NCI-H2029 (cell line): Measurements from ENCODE around the gene ZNF831.

Source experiments
- DNase-seq: peaks from one replicate; lab custom pipeline; 2025; lab: John Stamatoyannopoulos, UW

Gene ZNF831

DNA sequence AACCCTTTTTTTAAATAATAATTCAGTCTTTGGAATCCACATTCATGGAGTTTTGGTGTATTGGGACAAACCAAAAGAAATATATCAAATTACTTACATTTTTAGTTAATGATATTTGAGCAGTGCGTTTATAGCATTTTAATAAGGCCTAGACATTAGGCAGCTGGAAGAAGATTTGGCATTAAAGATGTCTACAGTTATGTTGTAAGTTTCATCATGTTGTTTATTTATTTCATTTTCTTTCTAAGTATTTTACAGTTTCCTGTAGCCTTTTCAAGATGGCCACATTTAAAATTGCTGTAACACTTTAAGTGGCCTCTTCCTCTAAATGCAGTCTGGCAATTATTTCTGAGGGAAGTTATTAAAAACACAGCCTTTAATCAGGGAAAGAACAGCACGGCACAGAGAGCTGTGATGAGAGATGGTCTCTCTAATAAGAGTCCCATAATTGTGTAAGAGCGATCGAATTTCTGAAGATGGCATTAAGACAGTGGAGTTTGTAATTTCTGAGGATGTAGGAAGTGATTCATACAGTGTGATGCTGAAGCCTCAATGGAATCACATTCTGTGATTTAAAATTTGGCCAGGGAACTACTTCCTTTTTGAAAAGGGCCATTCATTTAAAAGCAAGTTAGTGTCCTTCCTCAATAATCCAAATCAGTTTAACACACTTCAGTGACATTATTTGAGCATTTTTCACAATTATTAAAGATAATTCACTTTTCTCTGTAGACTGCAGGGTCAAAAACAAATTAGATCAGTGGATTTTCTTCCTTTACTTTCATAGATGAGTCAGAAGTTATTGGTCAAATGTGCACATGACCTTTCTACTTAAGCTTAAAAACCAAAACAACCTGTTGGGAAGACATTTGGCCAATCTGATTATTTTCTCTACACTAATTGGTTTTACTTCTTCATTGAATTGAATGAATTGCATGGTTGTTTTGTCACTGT, 84.4 kb downstream of the ZNF831 start:
- no peak for DNase-seq

DNA sequence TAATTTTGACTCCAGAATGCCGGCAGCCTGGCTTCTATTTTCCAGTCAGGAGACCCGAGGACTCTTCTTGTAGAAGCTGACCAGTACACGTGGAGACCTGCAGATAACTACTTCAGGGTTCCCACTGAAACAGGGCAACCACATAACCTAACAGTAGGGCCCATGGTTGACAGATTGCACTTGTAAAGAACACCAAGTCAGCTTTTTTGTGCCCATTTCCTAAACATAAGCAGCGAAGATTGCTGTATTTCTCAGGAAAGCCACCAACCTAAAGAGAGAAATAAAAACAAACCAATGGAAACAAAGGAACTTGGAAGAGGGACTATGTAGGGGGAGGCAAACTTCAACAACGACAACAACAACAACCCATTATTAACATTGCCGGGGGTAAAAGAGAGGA, 86.7 kb downstream of the ZNF831 start:
- DNase-seq: no peak

DNA sequence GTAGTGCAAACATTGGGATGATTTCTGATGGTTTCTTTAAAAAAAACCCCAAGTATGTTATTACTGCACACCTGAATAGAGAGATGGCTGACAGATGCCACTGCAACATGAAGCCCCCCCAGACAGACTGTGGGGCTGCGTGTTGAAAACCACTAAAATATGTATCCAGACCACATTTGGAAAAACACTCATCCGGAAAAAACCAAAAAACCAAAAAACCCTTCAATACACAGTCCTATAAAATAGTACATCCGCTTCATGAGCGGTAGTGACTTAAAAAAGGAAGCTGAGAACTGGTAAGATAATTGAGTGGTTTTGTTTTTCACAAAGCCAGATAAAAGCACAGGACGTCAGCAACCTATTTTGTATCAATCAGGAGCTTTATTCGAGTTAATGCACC, 89.7 kb downstream of the ZNF831 start:
- DNase-seq: no peak

- no peak for DNase-seq
Measured at GRCh38 chr20:59253779-59254319, 90.2 kb downstream of the ZNF831 start.

DNA sequence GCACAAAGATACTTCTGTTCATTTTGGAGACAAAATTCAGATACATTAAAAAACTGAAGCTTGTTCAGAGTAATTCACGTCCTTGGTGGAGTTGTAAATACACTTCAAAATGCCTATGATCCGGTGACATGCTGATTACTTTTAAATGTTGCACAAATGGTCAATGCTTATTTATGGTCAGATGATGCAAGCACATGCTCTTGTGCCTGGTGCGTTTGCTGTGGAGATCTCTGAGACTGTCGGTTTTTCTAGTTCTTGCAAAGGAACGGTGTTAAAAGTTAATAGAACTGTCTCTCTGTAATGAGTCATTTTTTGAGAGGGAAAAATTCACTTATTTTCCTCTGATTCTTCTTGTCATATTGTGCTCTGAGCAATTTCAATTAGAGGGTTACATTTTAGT, 91.6 kb downstream of the ZNF831 start:
- no peak for DNase-seq

GRCh38 chr20:59258221-59258621, 94.6 kb downstream of the ZNF831 start:
- no peak for DNase-seq

DNA sequence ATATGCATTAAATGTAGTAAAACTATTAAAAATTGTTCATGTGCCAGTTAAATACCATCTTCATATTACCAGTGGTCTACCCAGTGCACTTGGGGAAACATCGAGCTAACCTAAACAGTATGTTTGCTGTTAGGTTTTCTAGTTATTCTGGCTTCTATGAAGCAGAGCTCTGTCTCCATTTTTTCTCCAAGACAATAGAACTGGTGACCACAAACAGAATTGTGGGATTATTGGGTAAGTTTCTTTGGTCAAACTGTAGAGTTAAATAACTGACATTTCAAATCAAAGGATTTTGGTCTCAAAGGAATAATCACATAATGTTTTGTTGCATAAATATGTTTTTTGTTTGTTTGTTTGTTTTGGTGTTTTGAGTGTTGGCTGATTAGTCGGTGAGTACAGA, 96.3 kb downstream of the ZNF831 start:
- no peak for DNase-seq

- DNase-seq: no peak
Measured at GRCh38 chr20:59265298-59265697, 101.7 kb downstream of the ZNF831 start.

- no peak for DNase-seq
Measured at GRCh38 chr20:59268870-59269269, 105.2 kb downstream of the ZNF831 start.

DNA sequence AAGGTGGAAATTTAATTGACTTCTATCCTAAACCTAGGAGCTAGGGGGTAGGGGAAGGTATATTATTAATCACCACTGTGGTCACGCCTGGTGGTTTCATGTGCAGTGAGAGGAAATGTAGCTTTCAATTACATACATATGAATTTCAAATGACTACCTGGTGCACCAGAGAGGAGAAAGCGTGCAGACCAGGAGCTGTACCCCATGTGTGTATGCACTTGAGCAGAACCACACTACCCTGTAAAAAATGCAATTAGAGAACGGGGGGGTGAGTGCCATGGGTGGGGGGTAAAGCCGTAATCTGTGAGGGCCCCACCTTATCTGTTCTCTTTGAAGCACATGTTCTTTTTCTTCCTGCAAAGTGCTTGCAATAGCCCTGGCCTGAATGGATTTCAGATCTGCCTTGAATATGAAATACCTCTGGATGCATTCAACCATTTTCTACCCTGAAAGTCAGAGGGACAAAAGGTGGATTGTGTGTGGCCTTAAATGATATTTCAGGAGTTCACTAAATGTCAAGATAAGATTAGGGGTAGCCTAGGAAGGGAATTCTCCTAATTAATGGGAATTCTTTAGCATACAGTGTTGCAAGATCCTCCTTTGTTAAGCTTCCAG, 105.9 kb downstream of the ZNF831 start:
- no peak for DNase-seq

DNA sequence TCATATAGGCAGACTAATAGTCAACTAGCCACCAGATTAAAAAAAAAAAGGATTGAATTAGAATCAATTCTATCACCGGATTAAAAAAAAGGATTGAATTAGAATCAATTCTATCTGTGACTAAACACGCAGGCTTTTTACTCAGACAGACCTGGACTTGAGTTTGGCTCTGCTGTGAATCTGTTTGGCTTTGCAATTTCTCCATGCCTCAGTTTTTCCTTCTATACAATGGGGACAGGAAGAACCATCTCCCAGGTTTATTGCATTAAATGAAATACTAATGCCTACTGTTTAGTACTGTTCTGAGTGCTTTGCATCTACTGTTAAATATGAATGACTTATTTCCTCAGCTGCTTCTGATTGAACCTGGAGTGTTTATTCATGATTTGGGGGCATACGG, 106.8 kb downstream of the ZNF831 start:
- no peak for DNase-seq

- DNase-seq: no peak
Measured at GRCh38 chr20:59273739-59274357, 110.2 kb downstream of the ZNF831 start.

DNA sequence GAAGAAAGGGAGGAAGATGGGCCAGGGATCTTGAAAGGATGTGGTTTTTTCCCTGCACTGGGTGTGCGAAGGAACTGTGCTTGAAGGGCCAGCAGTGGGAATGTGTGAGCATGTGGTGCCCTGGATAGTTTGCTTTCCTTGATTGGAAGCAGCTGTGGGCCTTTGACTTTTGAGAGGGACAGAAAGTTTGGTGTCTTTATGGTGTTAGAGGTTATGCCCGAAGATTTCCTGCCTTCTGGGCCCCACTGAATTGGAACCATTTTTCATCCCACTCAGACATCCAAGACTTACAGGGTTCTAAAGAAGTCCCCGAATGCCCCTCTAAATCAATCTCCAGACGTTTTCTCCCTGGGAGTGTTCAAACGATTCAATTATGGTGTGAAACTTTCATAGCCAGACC, 113.3 kb downstream of the ZNF831 start:
- no peak for DNase-seq

DNA sequence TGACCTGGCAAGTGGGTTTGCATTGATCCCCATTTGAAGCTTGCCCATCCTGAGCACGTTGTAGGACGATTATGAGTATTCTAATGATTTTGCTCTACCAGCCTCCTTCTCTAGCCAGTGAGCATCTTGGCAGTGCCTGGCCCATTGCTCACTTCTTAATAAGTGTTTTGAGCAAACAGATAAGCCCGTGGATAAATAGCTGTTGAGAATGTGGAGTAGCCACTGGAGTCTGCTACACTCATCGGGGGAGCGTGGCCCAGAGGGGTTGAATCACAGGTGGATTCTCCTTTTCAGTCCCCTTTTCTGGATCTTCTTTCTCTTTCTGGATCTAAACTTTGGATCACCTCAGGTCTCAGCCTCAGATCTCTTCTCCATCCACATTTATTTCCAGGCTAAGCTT, 120.8 kb downstream of the ZNF831 start:
- no peak for DNase-seq

DNA sequence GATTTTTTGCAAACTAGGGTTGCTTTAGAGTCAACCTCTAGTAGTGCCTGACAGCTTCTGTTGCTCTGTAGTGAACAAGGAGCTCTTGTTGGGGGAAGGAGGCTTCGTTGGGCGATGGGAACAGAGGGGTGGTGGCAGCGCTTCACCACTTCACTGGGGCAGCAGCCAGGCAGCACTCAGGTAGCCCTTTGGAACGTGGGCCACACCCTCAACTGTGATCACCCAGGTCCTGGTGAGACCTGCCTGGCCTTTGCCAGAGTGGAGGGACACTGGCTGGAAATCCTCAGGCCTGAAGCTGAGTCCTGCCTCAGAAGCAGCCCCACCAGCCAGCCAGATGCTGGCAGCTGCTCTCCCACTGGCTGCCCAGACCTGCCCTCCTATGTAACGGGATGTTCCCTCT, 126.4 kb downstream of the ZNF831 start:
- no peak for DNase-seq

GRCh38 chr20:59291740-59292383, 128.2 kb downstream of the ZNF831 start:
- no peak for DNase-seq

- DNase-seq: no peak
Measured at GRCh38 chr20:59295531-59295930, 131.9 kb downstream of the ZNF831 start.

DNA sequence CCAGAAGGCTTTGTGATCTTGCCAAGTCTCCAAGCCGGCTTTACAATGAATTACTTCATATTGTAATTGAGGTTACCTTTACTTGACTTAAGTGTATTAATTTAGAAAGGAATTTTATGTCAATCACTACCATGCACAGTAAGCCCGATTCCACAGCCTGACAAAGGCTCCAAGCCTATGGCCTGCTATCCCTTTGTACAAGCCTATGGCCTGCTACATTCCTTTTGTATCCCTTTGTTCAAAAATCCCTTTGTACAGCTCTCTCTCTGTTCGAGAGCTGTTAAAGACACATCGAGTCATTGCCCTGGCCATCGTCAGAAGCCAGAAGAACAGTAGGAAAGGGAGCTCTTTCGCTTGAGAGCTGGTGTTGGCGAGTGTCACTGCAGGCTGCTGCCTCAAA, 134.1 kb downstream of the ZNF831 start:
- DNase-seq: no peak

DNA sequence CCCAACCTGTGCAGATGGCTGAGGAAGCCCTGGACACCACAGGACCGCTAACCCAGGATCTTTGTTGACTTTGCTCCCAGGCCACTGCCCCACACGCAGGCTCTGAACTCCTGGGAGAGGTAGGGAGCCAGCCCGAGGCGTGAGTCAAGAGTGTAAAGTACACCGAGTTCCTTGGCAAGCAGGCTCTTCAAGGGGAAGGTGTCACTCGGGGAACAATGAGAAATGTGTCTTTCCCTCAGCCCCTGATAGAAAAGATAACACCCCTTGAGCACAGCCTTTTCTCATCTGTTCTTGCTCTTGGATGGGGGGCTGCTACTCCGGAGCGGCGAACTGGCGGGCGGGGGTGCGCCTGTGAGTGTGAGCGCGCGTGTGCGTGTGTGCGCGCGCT, 136.3 kb downstream of the ZNF831 start:
- no peak for DNase-seq

DNA sequence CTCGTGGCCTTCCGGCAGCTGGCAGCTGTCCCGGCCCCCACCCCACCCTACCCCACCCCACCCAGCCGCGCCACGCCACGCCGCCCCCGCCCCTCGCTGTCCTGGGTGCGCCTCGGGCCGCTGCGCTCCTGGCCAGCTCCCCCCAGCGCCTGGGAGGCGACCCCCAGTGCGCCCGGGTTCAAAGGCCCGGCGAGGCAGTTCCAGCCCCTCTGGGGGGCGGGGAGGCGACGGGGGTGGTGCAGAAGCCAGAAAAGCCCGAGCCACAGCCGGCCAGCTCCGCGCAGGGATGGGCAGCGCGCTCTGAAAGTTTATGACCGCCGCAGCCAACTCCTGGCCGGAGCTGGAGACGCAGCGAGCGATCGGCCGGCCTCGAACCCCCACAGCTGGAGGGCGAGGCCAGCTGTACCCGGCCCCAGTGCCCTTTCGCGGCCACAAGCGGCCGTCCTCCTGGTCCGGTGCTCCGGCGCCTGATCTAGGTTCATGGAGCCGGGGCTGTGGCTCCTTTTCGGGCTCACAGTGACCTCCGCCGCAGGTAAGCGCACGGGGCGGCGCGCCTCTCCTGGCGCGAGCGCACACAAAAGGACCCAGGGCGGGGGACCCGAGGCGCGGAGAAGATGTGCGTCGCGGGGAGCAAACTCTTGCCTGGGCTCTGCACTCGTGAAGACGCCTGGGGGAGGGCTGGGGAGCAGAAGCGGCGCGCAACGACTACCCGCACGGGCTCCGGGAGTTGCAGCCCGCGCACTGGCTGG, 136.9 kb downstream of the ZNF831 start, which contains the start of gene EDN3:
Gene EDN3 (plus strand): TSS at position 279 of the 749 bp plus-strand sequence. CDS start 202 bp downstream, at position 481.
- no peak for DNase-seq

DNA sequence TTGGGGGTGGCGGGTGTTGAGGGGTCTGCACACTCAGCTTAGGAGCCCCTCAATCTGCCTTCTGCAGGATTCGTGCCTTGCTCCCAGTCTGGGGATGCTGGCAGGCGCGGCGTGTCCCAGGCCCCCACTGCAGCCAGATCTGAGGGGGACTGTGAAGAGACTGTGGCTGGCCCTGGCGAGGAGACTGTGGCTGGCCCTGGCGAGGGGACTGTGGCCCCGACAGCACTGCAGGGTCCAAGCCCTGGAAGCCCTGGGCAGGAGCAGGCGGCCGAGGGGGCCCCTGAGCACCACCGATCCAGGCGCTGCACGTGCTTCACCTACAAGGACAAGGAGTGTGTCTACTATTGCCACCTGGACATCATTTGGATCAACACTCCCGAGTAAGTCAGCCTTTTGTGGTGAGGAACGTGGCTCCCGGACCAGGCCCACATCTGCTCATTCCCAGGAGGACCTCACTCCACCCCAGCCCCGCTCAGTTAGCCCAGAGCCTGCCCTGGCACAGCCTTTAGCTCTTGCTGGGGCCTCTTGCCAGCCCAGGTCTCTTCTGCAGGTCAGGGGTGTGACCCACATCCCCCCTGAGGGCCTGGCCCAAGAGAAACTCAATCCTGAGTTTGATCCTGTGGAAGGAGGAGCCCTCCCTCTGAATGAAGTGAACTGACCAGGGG, 137.9 kb downstream of the ZNF831 start:
- no peak for DNase-seq
